PC-9 (cell line): ENCODE results near the gene UGT3A1. TPM values are rescaled to one million over a fixed set of nuclear protein-coding genes. Genes with fewer than 3 reads are reported as not detected.

Experiments
- BruUV-seq: library from RNA; stranded (reverse); fragments of 400-500 nt; replicated peaks from 2 replicates; lab custom pipeline; 2021; lab: Mats Ljungman, UMichigan
- CTCF ChIA-PET: fragments of 300-600 bp; sonication (Branson Sonifier 250); formaldehyde crosslinking; loops from one replicate; lab custom pipeline; 2022; ENCODE audit warnings: antibody characterized with exemption; lab: Charles Lee
- POLR2A ChIA-PET: fragments of 300-600 bp; sonication (Branson Sonifier 250); formaldehyde crosslinking; loops from one replicate; lab custom pipeline; 2022; ENCODE audit warnings: antibody characterized with exemption; ENCODE audit not compliant: unreplicated experiment; lab: Charles Lee
- DNase-seq, 2 experiments: peaks; one replicate each; pipeline versions ENCODE4 v3.0.0 to v3.0.0-alpha.2; 2015 to 2022; ENCODE audit warnings: mixed read lengths in 1 of 2
- H2AFZ ChIP-seq: fragments of 200-600 bp; sonication (generic); 2 replicates; pipeline ENCODE4 v1.8.1; 2017; ENCODE audit warnings: antibody characterized with exemption
- H3F3A ChIP-seq: fragments of 200-600 bp; sonication (generic); 2 replicates; pipeline ENCODE4 v1.8.1; 2017; ENCODE audit warnings: antibody characterized with exemption, mild to moderate bottlenecking, low read depth; ENCODE audit not compliant: insufficient read depth
- H3K27ac ChIP-seq: fragments of 200-600 bp; sonication (generic); 2 replicates; pipeline ENCODE4 v1.6.1; 2016; ENCODE audit warnings: mixed run types
- H3K27me3 ChIP-seq: fragments of 200-600 bp; sonication (generic); 2 replicates; pipeline ENCODE4 v1.6.1; 2016; ENCODE audit warnings: low read depth, mixed run types; ENCODE audit not compliant: insufficient read depth
- H3K36me3 ChIP-seq: fragments of 200-600 bp; sonication (generic); 2 replicates; pipeline ENCODE4 v1.6.1; 2016; ENCODE audit warnings: low read depth, mixed run types
- H3K4me1 ChIP-seq: fragments of 200-600 bp; sonication (generic); replicated peaks from 2 replicates; pipeline ENCODE4 v1.6.1; 2016; ENCODE audit warnings: mixed run types; ENCODE audit not compliant: insufficient read depth
- H3K4me2 ChIP-seq: fragments of 200-600 bp; sonication (generic); 2 replicates; pipeline ENCODE4 v1.6.1; 2017; ENCODE audit warnings: mixed run types
- H3K4me3 ChIP-seq: fragments of 200-600 bp; sonication (generic); 2 replicates; pipeline ENCODE4 v1.6.1; 2016; ENCODE audit warnings: mixed run types
- H3K79me2 ChIP-seq: fragments of 200-600 bp; sonication (generic); 2 replicates; pipeline ENCODE4 v1.6.1; 2017; ENCODE audit warnings: low read depth, mixed run types
- H3K9me2 ChIP-seq: fragments of 200-600 bp; sonication (generic); 2 replicates; pipeline ENCODE4 v1.8.1; 2017; ENCODE audit warnings: mild to moderate bottlenecking; ENCODE audit not compliant: insufficient read depth
- H3K9me3 ChIP-seq: fragments of 200-600 bp; sonication (generic); 2 replicates; pipeline ENCODE4 v1.8.1; 2016; ENCODE audit warnings: low read depth; ENCODE audit not compliant: insufficient read depth
- H4K20me1 ChIP-seq: fragments of 200-600 bp; sonication (generic); 2 replicates; pipeline ENCODE4 v1.8.1; 2017; ENCODE audit not compliant: insufficient read depth
- CTCF ChIP-seq: fragments of 200-600 bp; sonication (generic); conservative IDR thresholded peaks from 2 replicates; pipeline ENCODE4 v1.6.1; 2017; ENCODE audit warnings: mixed run types, antibody characterized with exemption, mild to moderate bottlenecking, moderate library complexity
- EZH2 ChIP-seq: fragments of 200-600 bp; sonication (generic); IDR thresholded peaks from 2 replicates; pipeline ENCODE4 v1.8.0; 2017; ENCODE audit warnings: antibody characterized with exemption, low read depth
- intact Hi-C: fragments of 100-400 bp; cut with micrococcal nuclease; formaldehyde crosslinking; loops from one replicate; pipeline ENCODE4 v1.10.0; 2022; ENCODE audit not compliant: unreplicated experiment
- total RNA-seq: library from RNA; stranded (reverse); gene quantifications from 2 replicates; pipeline ENCODE4 v1.2.3, GENCODE V29; 2021

The UGT3A1 gene
- total RNA-seq, 1 experiment from 2014 or later = not detected

GRCh38 chr5:35908228-35908627 lies 83.0 kb downstream of the UGT3A1 start:
- H3K27ac ChIP-seq = no peak overlapping the region
- no peaks in the 10 kb centered on the region for H3F3A ChIP-seq
- H3K4me2 ChIP-seq = no peak overlapping the region
- H3K9me2 ChIP-seq = no peaks in the 10 kb centered on the region
- no peaks in the 10 kb centered on the region for H3K27me3 ChIP-seq
- no peak for DNase-seq
- no peaks in the 10 kb centered on the region for H3K9me3 ChIP-seq
- ChIA-PET POLR2A (no interaction called here), CTCF (no interaction called here)
- no peaks in the 10 kb centered on the region for H3K36me3 ChIP-seq
- H3K4me3 ChIP-seq = no peak overlapping the region
- intact Hi-C loops = no loop called here
- no peaks in the 10 kb centered on the region for H4K20me1 ChIP-seq
- no peak overlapping the region for H2AFZ ChIP-seq
- H3K4me1 ChIP-seq = no peaks in the 10 kb centered on the region
- TF ChIP-seq CTCF (no peak), EZH2 (no peak)
- no peaks in the 10 kb centered on the region for H3K79me2 ChIP-seq
- BruUV-seq = no TSS peak

- intact Hi-C loops = no loop called here
- no peak for DNase-seq
- H3K27me3 ChIP-seq = no peaks in the 10 kb centered on the region
- CTCF ChIA-PET = no interaction called here
- TF ChIP-seq EZH2 (no peak), CTCF (no peak)
- H3K9me3 ChIP-seq = no peaks in the 10 kb centered on the region
- no peaks in the 10 kb centered on the region for H3K79me2 ChIP-seq
- no peak overlapping the region for H3K4me3 ChIP-seq
- no TSS peak for BruUV-seq
- POLR2A ChIA-PET = no interaction called here
- no peaks in the 10 kb centered on the region for H3K9me2 ChIP-seq
- no peak overlapping the region for H3K27ac ChIP-seq
- no peaks in the 10 kb centered on the region for H3K36me3 ChIP-seq
- H3K4me1 ChIP-seq = no peaks in the 10 kb centered on the region
- H2AFZ ChIP-seq = no peak overlapping the region
- H4K20me1 ChIP-seq = no peaks in the 10 kb centered on the region
- H3K4me2 ChIP-seq = no peak overlapping the region
- H3F3A ChIP-seq = no peaks in the 10 kb centered on the region
These were observed 86.6 kb downstream of the UGT3A1 start for GRCh38 chr5:35904443-35905132.

GRCh38 chr5:35903631-35904203 lies 87.5 kb downstream of the UGT3A1 start:
- intact Hi-C loops = no loop called here
- POLR2A ChIA-PET = interaction anchor here (0.7 kb wide), 1 partner anchor 16 kb away, joined by 5 read pairs; no protein-coding TSS in a partner anchor
- BruUV-seq = no TSS peak

More at GRCh38 chr5:35903631-35904203, 87.5 kb downstream of the UGT3A1 start:
- Histone ChIP-seq H3K4me1 (no peaks in the 10 kb centered on the region), H4K20me1 (no peaks in the 10 kb centered on the region), H3F3A (no peaks in the 10 kb centered on the region), H3K36me3 (no peaks in the 10 kb centered on the region), H3K9me3 (no peaks in the 10 kb centered on the region), H3K27ac (no peak overlapping the region), H3K79me2 (no peaks in the 10 kb centered on the region), H3K4me3 (no peak overlapping the region), H2AFZ (no peak overlapping the region), H3K4me2 (no peak overlapping the region), H3K9me2 (no peaks in the 10 kb centered on the region), H3K27me3 (no peaks in the 10 kb centered on the region)
- TF ChIP-seq EZH2 (no peak), CTCF (no peak)
- DNase-seq = no peak
- CTCF ChIA-PET = no interaction called here
